AG10803 (cell line): ENCODE data around the gene SPRYD3.

Experiments
- DNase-seq: peaks from one replicate; pipeline ENCODE4 v3.0.0; 2010; ENCODE audit warnings: low read depth
- H3K4me3 ChIP-seq: 2 replicates; pipeline ENCODE4 v1.5.1; 2011; ENCODE audit warnings: mild to moderate bottlenecking, low read length, control low read depth
- TF ChIP-seq, protein P1 (sequence below): conservative IDR thresholded peaks from 2 replicates; pipeline ENCODE4 v1.5.1; 2011; ENCODE audit warnings: mild to moderate bottlenecking, low read length, control low read depth, inconsistent platforms

Gene SPRYD3

DNA sequence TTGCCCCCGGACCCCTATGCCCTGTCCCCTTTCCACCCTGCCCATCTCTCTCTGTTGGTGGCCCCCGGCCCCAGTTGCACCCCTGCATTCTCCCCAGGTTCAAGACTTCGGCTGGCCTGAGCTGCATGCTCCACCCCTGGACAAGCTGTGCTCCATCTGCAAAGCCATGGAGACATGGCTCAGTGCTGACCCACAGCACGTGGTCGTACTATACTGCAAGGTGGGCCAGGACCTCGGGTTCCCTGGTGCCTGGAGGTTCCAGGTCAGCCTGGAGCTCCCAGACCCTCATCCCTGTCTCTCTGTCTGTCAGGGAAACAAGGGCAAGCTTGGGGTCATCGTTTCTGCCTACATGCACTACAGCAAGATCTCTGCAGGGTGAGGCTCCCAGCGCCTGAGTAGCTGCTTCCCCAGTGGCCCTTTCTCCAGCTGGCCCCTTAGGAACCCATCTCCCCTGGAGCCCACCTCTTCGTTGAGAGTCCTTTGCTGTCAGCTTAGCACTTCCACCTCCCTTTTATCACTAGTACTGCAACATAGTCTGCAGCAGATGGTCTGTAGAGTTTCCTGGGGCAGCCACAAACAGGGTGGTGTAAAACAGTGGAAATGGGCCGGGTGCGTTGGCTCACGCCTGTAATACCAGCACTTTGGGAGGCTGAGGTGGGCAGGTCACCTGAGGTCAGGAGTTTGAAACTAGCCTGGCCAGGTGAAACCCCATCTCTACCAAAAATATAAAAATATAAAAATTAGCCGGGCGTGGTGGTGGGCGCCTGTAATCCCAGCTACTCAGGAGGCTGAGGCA, 23.5 kb downstream of the SPRYD3 start:
- TF ChIP-seq, protein P1, sequence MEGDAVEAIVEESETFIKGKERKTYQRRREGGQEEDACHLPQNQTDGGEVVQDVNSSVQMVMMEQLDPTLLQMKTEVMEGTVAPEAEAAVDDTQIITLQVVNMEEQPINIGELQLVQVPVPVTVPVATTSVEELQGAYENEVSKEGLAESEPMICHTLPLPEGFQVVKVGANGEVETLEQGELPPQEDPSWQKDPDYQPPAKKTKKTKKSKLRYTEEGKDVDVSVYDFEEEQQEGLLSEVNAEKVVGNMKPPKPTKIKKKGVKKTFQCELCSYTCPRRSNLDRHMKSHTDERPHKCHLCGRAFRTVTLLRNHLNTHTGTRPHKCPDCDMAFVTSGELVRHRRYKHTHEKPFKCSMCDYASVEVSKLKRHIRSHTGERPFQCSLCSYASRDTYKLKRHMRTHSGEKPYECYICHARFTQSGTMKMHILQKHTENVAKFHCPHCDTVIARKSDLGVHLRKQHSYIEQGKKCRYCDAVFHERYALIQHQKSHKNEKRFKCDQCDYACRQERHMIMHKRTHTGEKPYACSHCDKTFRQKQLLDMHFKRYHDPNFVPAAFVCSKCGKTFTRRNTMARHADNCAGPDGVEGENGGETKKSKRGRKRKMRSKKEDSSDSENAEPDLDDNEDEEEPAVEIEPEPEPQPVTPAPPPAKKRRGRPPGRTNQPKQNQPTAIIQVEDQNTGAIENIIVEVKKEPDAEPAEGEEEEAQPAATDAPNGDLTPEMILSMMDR: no peak
- no peak overlapping the region for H3K4me3 ChIP-seq
- DNase-seq: no peak

DNA sequence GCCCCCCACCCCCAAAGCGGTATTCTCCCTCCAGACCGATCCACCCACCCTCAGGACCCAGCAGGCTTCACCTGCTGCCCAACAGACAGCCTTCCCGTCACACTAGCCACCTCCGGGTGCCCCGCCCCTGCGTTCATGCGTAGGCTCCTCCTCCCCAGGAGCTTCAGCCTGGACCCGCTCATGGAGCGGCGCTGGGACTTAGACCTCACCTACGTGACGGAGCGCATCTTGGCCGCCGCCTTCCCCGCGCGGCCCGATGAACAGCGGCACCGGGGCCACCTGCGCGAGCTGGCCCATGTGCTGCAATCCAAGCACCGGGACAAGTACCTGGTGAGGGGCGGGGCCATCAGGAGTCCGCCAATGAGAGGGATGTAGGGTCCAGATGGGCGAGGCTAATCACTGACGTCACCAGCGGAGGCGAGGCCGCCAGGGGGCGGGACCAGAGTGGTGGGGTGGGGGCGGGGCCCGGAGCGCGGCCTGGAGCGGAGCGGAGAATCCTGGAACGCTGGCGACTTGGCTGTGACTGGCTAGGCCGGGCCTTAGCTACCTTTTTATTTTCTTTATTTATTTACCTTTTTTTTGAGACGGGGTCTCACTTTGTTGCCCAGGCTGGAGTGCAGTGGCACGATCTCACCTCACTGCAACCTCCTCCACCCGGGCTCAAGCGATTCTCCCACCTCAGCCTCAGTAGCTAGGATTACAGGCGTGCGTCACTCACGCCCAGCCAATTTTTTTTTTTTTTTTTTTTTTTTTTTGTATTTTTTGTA, 24.9 kb downstream of the SPRYD3 start:
- TF ChIP-seq, protein P1: no peak
- peak; percentile 78 for DNase-seq
- peak overlapping the region; percentile 34 for H3K4me3 ChIP-seq

DNA sequence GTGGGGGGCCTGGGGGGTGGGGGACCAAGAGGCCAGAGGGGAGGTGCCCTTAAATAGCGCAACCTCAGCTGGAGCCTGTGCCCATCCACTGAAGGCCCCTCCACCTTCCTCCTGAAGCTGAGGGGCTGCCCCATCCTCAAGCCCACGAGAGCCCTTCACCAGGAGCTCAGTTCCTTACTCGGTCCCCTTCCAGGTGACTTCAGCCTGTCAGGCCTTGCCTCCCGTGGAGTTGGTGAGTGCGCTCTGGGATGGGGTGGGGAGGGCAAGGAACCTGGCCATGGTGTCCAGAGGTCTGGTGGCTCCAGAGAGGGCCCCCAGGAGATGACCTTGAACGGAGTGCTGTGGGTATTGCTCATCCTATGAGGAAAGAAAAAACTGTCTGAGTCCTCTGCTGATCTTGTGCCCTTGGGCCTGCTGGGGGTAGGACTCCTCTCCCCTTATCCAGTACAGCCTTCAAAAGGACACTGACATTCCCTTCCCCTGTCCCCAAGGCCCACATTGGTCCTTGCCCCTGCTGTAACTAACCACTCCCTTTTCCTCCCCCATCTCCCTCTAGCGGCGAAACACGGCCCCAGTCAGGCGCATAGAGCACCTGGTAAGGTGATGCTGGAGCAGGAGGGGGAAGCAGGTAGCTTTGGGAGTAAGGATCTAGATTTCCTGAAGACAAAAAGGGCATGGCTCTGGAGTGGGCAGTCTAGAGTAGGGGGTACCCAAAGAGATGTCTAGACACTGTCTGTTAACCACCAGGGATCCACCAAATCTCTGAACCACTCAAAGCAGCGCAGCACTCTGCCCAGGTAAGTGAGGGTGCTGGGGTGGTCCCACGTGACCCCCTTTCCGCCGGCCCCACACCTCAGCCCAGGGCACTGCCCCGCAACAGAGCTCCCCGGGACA, 25.7 kb downstream of the SPRYD3 start:
- peak overlapping the region; percentile 46 for H3K4me3 ChIP-seq
- no peak for DNase-seq
- TF ChIP-seq, protein P1: peak; percentile 61

DNA sequence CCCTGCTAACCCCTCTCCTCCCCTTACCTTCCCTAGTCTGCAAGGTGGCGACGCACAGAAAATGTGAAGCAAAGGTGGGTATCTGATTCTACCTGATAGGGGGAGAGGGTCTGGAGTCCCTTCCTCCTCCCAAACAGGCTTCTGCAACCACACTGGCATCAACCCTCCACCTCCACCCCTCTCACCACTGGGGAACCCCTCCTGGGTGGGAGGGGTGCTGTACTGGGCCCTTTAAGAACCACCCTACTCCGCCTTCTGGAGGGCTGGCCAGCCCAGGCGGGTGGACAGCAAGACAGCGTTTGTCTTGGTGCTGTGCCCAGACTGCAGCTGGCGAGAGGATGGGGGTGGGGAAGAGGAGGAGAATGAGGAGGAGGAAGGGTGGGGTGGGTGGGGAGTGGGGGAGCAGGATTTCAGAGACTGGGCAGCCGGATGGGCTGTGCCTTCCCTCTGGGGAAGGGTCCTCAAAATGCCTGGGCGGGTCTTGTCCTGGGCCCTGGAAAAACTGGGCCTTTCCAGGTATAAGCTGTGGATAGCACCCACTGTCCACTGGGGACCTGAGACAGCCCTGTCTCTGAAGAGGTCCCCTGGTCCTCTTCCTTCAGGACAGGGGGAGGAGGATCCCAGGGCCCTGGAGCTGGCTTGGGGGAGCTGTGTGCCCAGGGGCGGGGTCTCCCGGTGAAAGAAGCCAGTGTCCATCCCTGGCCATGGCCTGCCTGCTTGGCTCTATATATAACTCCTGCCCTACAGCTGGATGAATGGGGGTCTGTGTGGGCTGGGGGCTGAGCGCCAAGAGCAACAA, 26.6 kb downstream of the SPRYD3 start:
- peak; percentile 84 for DNase-seq
- H3K4me3 ChIP-seq: peak overlapping the region; percentile 93
- TF ChIP-seq, protein P1: no peak

DNA sequence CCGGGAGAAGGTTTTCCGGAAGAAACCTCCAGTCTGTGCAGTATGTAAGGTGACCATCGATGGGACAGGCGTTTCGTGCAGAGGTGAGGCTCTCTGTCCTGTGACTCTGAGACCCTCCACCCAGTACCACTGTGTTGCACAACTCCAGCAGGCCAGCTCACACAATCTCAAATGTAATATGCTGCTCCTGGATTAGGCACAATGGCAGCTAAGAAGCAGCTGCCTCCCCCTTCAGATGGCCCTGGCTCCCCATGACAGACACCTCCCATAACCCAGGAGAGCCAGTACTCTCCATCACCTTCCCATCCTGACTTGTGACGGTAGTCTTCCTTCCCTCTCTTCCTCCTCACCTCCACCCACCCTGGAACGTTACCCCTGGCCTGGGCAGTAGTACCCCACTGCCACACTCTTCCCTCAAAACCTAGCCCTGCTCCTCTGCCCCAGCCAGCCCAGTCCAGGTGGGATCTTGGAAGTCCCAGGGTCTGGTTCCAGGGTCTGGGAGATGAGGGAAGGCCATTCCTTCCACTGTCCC, 27.2 kb downstream of the SPRYD3 start:
- DNase-seq: no peak
- TF ChIP-seq, protein P1: no peak
- peak overlapping the region; percentile 93 for H3K4me3 ChIP-seq

DNA sequence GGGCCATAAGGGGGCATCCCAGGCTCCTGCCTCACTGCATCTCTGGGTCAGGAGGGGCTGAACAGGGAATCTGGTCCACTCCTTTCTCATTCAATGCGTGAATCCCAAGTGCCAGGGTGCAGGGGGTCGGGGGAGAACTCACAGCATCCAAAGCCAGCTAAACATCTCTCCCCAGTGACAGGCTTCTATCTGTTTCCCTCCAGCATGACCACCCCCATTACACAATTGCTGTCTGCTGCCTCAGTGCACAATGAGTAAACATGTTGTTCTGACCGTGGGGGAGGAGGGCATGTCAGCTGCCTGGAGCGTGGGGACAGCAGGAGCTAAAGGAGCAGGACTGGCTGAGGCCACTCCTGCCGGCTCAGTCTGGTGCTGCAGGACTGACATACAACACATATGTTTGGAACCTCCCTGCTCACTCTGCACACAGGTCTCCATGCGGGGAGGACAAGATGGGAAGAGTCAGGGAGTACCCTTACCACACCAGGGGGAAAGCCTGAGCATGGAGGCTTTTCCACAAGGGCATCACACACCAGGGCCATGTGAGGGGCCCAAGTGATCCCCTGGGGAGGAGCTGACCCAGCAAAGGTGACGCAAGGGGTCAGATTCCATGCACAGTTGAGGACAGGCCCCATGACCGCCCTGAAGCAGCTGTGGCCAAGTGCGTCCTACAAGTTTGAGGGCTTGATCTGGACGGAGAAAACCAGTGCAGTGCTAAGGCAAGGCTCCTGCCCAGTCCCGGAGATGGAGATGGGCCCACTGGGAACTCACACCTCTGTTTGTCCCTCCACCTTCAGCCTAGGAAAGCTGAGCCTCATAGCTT, 27.9 kb downstream of the SPRYD3 start:
- peak; percentile 74 for DNase-seq
- H3K4me3 ChIP-seq: peak overlapping the region; percentile 93
- TF ChIP-seq, protein P1: peak; percentile 29
